ENCODE measurements around the gene RPL38. TPM values are rescaled to one million over a fixed set of nuclear protein-coding genes. Genes with fewer than 3 reads are reported as not detected.

Gene RPL38
- polyA plus RNA-seq, 4 donors = 823 to 1,669 (median 1,378) TPM

DNA sequence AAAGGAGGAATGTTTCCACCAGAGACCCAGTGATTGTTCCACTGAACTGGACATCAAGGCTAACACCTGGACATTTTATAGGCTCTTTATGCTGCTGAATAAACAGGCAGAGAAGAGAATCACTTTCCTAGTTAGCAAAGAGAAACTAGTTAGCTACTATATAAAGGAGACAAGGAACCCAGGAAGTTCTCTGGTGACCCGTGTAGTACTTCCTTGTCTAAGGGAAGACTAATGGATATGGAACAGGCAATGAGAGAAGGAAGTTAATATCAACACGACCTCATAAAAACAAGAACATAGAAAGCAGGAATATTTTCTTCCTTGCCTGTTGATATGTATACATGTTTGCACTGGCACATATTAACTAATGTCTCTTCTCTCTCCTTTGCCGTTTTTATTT is 30.8 kb upstream of the RPL38 start:
- Histone ChIP-seq H3K36me3 (ENCODE audit: control insufficient read depth in 3 of 3, insufficient read depth in 2 of 3, low read depth in 1 of 3, low read length in 3 of 3) (no peaks in the 10 kb centered on the region), H3K4me3 (ENCODE audit: low read depth in 1 of 3, low read length in 3 of 3) (no peak overlapping the region), H3K4me1 (ENCODE audit: control insufficient read depth in 3 of 3, insufficient read depth in 2 of 3, low read depth in 1 of 3, low read length in 2 of 3) (no peaks in the 10 kb centered on the region), H3K27me3 (ENCODE audit: control insufficient read depth in 3 of 3, insufficient read depth in 3 of 3, low read length in 3 of 3) (peaks cover 0 to 13% (median 12%) of the 10 kb centered on the region in 3 donors), H3K9me3 (ENCODE audit: control insufficient read depth in 2 of 2, insufficient read depth in 1 of 2, low read depth in 1 of 2, low read length in 1 of 2) (no peaks in the 10 kb centered on the region), H3K27ac (ENCODE audit: low read depth in 1 of 3, low read length in 2 of 3) (no peak overlapping the region)
- no peak for FAIRE-seq
- DNase-seq = no peak
- WGBS, 3 donors = 32 to 44% (median 34%) methylated on average over 3 of the region's 3 CpGs

DNA sequence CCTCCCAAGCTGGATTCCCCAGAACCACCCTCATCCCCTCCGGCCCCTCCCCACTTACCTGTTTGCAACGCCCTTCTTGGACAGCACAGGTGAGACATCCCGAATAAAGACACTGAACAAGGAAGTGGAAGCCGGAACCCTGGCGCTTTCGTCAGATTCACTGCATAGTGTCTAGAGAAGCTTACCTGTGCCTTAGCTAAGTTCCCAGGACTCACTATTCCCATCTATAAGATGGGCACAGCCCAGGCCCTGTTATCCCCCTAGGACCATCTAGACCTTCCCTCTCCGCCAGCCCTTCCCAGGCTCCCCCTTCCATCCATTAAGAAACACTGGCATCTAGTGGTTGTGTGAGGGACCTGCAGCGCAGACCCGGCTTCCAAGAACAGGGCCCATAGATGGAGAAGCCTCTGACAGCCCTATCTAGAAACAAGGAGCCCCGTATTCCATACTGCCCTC is 26.9 kb upstream of the RPL38 start:
- 24 to 42% (median 36%) methylated on average over 10 of the region's 10 CpGs for WGBS, 3 donors
- no peak overlapping the region for H3K27ac ChIP-seq (ENCODE audit: low read depth in 1 of 3, low read length in 2 of 3)
- FAIRE-seq = no peak
- H3K4me1 ChIP-seq (ENCODE audit: control insufficient read depth in 3 of 3, insufficient read depth in 2 of 3, low read depth in 1 of 3, low read length in 2 of 3) = no peaks in the 10 kb centered on the region
- H3K36me3 ChIP-seq (ENCODE audit: control insufficient read depth in 3 of 3, insufficient read depth in 2 of 3, low read depth in 1 of 3, low read length in 3 of 3) = no peaks in the 10 kb centered on the region
- peaks cover 0 to 18% (median 14%) of the 10 kb centered on the region in 3 donors for H3K27me3 ChIP-seq (ENCODE audit: control insufficient read depth in 3 of 3, insufficient read depth in 3 of 3, low read length in 3 of 3)
- H3K4me3 ChIP-seq (ENCODE audit: low read depth in 1 of 3, low read length in 3 of 3) = no peak overlapping the region
- H3K9me3 ChIP-seq (ENCODE audit: control insufficient read depth in 2 of 2, insufficient read depth in 1 of 2, low read depth in 1 of 2, low read length in 1 of 2) = no peaks in the 10 kb centered on the region
- DNase-seq = peak; percentile 57 to 65

DNA sequence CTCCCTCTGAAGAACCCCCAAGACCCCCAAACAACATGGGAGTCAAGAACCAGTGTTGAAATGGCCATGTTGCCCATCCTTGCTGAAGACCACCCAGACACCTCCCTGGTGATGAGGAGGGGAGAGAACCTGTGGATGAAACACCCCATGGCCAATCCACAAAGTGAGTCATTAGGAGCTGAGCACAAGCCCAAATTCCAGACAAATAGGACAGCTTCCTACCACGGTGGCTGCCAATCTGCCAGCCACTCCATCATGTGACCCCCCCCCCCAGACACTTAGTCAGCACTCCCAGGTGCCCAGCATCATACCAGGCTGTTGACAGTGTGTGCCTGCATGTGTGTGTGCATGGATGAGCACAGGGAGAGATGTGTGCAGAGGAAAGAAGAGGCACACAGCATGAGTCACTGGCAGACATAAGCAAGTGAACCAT is 26.4 kb upstream of the RPL38 start:
- Histone ChIP-seq H3K9me3 (ENCODE audit: control insufficient read depth in 2 of 2, insufficient read depth in 1 of 2, low read depth in 1 of 2, low read length in 1 of 2) (no peaks in the 10 kb centered on the region), H3K4me1 (ENCODE audit: control insufficient read depth in 3 of 3, insufficient read depth in 2 of 3, low read depth in 1 of 3, low read length in 2 of 3) (no peaks in the 10 kb centered on the region), H3K27ac (ENCODE audit: low read depth in 1 of 3, low read length in 2 of 3) (no peak overlapping the region), H3K36me3 (ENCODE audit: control insufficient read depth in 3 of 3, insufficient read depth in 2 of 3, low read depth in 1 of 3, low read length in 3 of 3) (no peaks in the 10 kb centered on the region), H3K27me3 (ENCODE audit: control insufficient read depth in 3 of 3, insufficient read depth in 3 of 3, low read length in 3 of 3) (peaks cover 0 to 18% (median 14%) of the 10 kb centered on the region in 3 donors), H3K4me3 (ENCODE audit: low read depth in 1 of 3, low read length in 3 of 3) (no peak overlapping the region)
- no peak for DNase-seq
- no peak for FAIRE-seq
- 0 to 5% (median 4%) methylated on average over 1 of the region's 1 CpG for WGBS, 3 donors

DNA sequence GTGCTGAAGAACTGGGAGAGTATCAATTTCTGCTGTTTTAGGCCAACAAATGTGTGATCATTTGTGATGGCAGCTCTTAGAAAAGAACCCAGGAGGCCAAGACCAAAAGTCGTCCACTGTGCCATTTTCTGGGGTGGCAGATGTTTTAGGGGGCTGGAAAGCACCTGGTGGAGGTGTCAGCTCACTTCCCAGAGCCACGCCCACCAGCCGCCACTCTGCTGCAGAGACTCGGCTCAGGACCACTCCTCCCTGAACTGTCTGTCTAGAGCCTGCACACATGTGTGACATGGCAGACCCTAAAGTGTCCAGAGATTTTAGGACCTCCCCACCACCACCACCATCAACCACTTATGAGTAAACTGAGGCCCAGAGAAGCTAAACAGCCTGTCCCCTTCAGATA is 23.9 kb upstream of the RPL38 start:
- no peaks in the 10 kb centered on the region for H3K36me3 ChIP-seq (ENCODE audit: control insufficient read depth in 3 of 3, insufficient read depth in 2 of 3, low read depth in 1 of 3, low read length in 3 of 3)
- H3K9me3 ChIP-seq (ENCODE audit: control insufficient read depth in 2 of 2, insufficient read depth in 1 of 2, low read depth in 1 of 2, low read length in 1 of 2) = no peaks in the 10 kb centered on the region
- DNase-seq (no peak), FAIRE-seq (no peak)
- peaks cover 0 to 18% (median 14%) of the 10 kb centered on the region in 3 donors for H3K27me3 ChIP-seq (ENCODE audit: control insufficient read depth in 3 of 3, insufficient read depth in 3 of 3, low read length in 3 of 3)
- WGBS, 3 donors = 38 to 59% (median 39%) methylated on average over 4 of the region's 4 CpGs
- no peak overlapping the region for H3K4me3 ChIP-seq (ENCODE audit: low read depth in 1 of 3, low read length in 3 of 3)
- no peaks in the 10 kb centered on the region for H3K4me1 ChIP-seq (ENCODE audit: control insufficient read depth in 3 of 3, insufficient read depth in 2 of 3, low read depth in 1 of 3, low read length in 2 of 3)
- no peak overlapping the region for H3K27ac ChIP-seq (ENCODE audit: low read depth in 1 of 3, low read length in 2 of 3)

DNA sequence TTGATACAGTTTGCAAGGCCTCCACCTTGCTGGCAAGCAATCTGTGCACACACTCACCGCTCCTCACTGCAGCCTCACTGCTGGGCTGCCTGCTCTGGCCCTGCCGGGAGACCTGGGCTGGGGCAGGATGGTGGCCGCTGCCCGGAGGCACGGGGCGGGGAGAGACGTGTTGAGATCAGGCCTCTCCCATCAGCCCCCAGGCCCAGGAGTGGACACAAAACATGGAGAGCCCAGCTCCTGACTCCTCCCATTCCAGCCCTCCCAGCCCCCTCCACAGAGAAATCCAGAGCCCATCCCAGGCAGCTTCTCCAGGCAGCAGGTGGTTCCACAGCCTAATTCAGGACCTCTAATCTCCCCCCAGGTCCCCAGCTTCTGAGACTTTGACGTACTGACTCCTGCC is 23.1 kb upstream of the RPL38 start:
- Histone ChIP-seq H3K36me3 (ENCODE audit: control insufficient read depth in 3 of 3, insufficient read depth in 2 of 3, low read depth in 1 of 3, low read length in 3 of 3) (no peaks in the 10 kb centered on the region), H3K4me3 (ENCODE audit: low read depth in 1 of 3, low read length in 3 of 3) (no peak overlapping the region)

DNA sequence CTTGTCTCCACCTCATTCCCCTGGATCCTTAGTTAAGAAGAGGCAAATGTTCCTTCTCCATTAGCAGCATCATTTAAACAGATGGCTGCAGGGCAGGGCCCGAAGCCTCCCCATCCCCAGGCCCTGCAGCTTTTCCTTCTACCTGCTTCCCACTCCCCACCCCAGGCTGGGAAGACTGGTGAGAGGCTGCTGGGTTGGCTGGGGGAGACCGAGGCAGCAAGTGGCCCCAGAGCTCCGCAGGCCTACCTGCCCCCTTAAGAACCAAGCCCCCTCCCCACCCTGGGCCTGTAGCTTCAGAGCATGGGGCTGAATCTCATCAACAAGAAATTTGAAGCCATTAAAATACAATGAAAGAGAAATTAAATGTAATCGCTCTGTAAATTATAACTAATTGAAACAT is 22.1 kb upstream of the RPL38 start:
- Histone ChIP-seq H3K9me3 (ENCODE audit: control insufficient read depth in 2 of 2, insufficient read depth in 1 of 2, low read depth in 1 of 2, low read length in 1 of 2) (no peaks in the 10 kb centered on the region), H3K27ac (ENCODE audit: low read depth in 1 of 3, low read length in 2 of 3) (no peak overlapping the region), H3K27me3 (ENCODE audit: control insufficient read depth in 3 of 3, insufficient read depth in 3 of 3, low read length in 3 of 3) (peaks cover 0 to 7% (median 6%) of the 10 kb centered on the region in 3 donors), H3K4me3 (ENCODE audit: low read depth in 1 of 3, low read length in 3 of 3) (no peak overlapping the region), H3K4me1 (ENCODE audit: control insufficient read depth in 3 of 3, insufficient read depth in 2 of 3, low read depth in 1 of 3, low read length in 2 of 3) (no peaks in the 10 kb centered on the region), H3K36me3 (ENCODE audit: control insufficient read depth in 3 of 3, insufficient read depth in 2 of 3, low read depth in 1 of 3, low read length in 3 of 3) (no peaks in the 10 kb centered on the region)
- DNase-seq (no peak), FAIRE-seq (no peak)
- WGBS, 3 donors = 85 to 90% (median 86%) methylated on average over 4 of the region's 4 CpGs

More for the DNA sequence above, 23.1 kb upstream of the RPL38 start:
- H3K27ac ChIP-seq (ENCODE audit: low read depth in 1 of 3, low read length in 2 of 3) = no peak overlapping the region
- DNase-seq (no peak), FAIRE-seq (no peak)
- peaks cover 0 to 15% (median 12%) of the 10 kb centered on the region in 3 donors for H3K27me3 ChIP-seq (ENCODE audit: control insufficient read depth in 3 of 3, insufficient read depth in 3 of 3, low read length in 3 of 3)
- no peaks in the 10 kb centered on the region for H3K4me1 ChIP-seq (ENCODE audit: control insufficient read depth in 3 of 3, insufficient read depth in 2 of 3, low read depth in 1 of 3, low read length in 2 of 3)
- no peaks in the 10 kb centered on the region for H3K9me3 ChIP-seq (ENCODE audit: control insufficient read depth in 2 of 2, insufficient read depth in 1 of 2, low read depth in 1 of 2, low read length in 1 of 2)
- WGBS, 3 donors = 53 to 68% (median 58%) methylated on average over 8 of the region's 8 CpGs

DNA sequence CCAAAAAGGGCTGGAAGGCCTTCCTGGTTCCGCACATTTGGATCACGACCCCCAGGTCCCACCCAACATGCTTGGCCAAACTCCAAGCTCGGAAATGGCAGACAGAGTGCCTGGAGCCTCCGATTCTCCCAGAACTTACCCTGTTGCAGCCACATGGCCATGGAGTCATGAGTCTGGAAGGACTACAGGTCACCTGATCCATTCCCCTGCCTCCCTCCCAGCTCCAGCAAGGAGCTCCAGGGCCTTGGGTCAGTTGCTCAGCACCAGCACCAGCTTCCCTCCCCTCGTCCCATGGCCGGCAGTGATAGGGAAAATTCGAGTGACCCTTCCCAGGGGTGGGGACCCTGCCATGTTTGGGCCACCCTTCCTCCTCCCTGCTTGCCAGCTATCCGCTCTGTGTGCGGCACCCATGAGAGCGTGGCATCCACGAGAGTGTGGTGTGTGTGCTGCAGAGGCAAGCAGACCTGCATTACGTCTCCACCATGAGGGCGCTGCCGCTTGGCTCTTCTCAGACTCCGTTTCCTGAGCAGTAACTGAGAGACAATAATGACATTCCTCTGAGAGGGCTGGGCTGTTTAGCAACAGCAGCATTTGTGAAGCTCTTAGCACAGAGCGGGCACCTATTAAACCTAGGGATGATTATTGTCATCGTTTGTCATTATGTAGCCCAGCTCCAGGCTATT is 21.3 kb upstream of the RPL38 start:
- 73 to 76% (median 75%) methylated on average over 17 of the region's 17 CpGs for WGBS, 3 donors

DNA sequence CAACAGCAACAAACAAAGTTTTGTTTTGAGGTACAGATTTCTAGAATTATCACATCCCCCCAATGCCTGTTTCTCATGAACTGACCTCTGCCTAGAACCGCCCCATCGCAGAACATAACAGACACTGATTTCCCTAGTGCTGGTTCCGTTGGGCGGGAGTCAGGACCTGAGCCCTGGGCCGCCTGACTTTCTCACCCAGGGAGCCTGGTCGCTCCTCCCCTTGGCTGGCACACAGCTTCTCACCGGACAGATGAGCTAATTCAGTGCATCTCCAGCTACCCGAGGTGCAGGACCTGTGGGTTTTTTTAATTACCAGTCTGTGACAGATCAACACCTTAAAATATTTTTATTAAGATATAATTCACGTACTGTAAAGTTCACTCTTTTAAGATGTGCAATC is 20.1 kb upstream of the RPL38 start:
- H3K9me3 ChIP-seq (ENCODE audit: control insufficient read depth in 2 of 2, insufficient read depth in 1 of 2, low read depth in 1 of 2, low read length in 1 of 2) = no peaks in the 10 kb centered on the region
- H3K4me1 ChIP-seq (ENCODE audit: control insufficient read depth in 3 of 3, insufficient read depth in 2 of 3, low read depth in 1 of 3, low read length in 2 of 3) = no peaks in the 10 kb centered on the region
- DNase-seq (no peak), FAIRE-seq (no peak)
- H3K36me3 ChIP-seq (ENCODE audit: control insufficient read depth in 3 of 3, insufficient read depth in 2 of 3, low read depth in 1 of 3, low read length in 3 of 3) = no peaks in the 10 kb centered on the region
- no peak overlapping the region for H3K4me3 ChIP-seq (ENCODE audit: low read depth in 1 of 3, low read length in 3 of 3)
- 83 to 85% (median 84%) methylated on average over 9 of the region's 9 CpGs for WGBS, 3 donors
- peaks cover 0 to 10% (median 0%) of the 10 kb centered on the region in 3 donors for H3K27me3 ChIP-seq (ENCODE audit: control insufficient read depth in 3 of 3, insufficient read depth in 3 of 3, low read length in 3 of 3)
- no peak overlapping the region for H3K27ac ChIP-seq (ENCODE audit: low read depth in 1 of 3, low read length in 2 of 3)

More for the DNA sequence above, 21.3 kb upstream of the RPL38 start:
- Histone ChIP-seq H3K27ac (ENCODE audit: low read depth in 1 of 3, low read length in 2 of 3) (no peak overlapping the region), H3K4me3 (ENCODE audit: low read depth in 1 of 3, low read length in 3 of 3) (no peak overlapping the region), H3K36me3 (ENCODE audit: control insufficient read depth in 3 of 3, insufficient read depth in 2 of 3, low read depth in 1 of 3, low read length in 3 of 3) (no peaks in the 10 kb centered on the region), H3K9me3 (ENCODE audit: control insufficient read depth in 2 of 2, insufficient read depth in 1 of 2, low read depth in 1 of 2, low read length in 1 of 2) (no peaks in the 10 kb centered on the region), H3K27me3 (ENCODE audit: control insufficient read depth in 3 of 3, insufficient read depth in 3 of 3, low read length in 3 of 3) (peaks cover 0 to 6% (median 3%) of the 10 kb centered on the region in 3 donors), H3K4me1 (ENCODE audit: control insufficient read depth in 3 of 3, insufficient read depth in 2 of 3, low read depth in 1 of 3, low read length in 2 of 3) (no peaks in the 10 kb centered on the region)
- FAIRE-seq = no peak
- no peak for DNase-seq
